ENCODE measurements around the gene MTF2. TPM values are rescaled to one million over a fixed set of nuclear protein-coding genes. Genes with fewer than 3 reads are reported as not detected.
"Not testable (repeated sequence)": the region's sequence is repeated elsewhere in the genome, so short reads cannot be mapped to it uniquely, and the experiment has no call there.

The MTF2 gene
- total RNA-seq, 4 donors from 2014 or later: 13.3 to 21.4 (median 17.8) TPM

DNA sequence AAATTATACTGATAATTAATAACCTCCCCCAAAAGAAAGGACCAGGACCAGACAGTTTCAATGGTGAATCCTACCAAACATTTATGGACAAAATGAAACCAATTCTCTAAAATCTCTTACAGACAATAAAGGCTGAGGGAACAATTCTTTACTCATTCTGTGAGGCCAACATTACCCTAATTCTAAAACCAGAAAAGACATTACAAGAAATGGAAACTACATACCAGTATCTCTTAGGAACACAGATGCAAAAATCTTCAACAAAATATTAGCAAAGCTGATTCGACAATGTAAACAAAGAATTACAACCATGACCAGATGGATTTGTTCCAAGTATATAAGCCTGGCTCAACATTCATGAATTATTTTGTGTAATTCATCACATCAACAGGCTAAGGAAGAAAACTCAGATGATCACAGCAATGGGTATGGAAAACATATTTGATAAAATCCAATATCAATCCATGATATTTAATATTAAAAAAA is 92.5 kb downstream of the MTF2 start:
- Histone ChIP-seq H3K27me3 (no peaks in the 10 kb centered on the region), H3K9me3 (peaks cover 0 to 18% (median 5%) of the 10 kb centered on the region in 4 donors), H3K4me1 (peaks cover 0 to 38% (median 3%) of the 10 kb centered on the region in 4 donors), H3K4me3 (no peak overlapping the region), H3K36me3 (peaks cover 0 to 24% (median 0%) of the 10 kb centered on the region in 3 donors), H3K27ac (no peak overlapping the region)
- TF ChIP-seq EP300 (IDR thresholded peaks at IDR 0.05) (no peak), POLR2A (IDR thresholded peaks at IDR 0.05) (no peak)
- TF ChIP-seq, protein P1, sequence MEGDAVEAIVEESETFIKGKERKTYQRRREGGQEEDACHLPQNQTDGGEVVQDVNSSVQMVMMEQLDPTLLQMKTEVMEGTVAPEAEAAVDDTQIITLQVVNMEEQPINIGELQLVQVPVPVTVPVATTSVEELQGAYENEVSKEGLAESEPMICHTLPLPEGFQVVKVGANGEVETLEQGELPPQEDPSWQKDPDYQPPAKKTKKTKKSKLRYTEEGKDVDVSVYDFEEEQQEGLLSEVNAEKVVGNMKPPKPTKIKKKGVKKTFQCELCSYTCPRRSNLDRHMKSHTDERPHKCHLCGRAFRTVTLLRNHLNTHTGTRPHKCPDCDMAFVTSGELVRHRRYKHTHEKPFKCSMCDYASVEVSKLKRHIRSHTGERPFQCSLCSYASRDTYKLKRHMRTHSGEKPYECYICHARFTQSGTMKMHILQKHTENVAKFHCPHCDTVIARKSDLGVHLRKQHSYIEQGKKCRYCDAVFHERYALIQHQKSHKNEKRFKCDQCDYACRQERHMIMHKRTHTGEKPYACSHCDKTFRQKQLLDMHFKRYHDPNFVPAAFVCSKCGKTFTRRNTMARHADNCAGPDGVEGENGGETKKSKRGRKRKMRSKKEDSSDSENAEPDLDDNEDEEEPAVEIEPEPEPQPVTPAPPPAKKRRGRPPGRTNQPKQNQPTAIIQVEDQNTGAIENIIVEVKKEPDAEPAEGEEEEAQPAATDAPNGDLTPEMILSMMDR (IDR thresholded peaks at IDR 0.05): no peak
- 42 to 47% methylated on average over 1 of the region's 1 CpG for WGBS, 2 donors
- no peak for DNase-seq (ENCODE audit: low spot score in 2 of 2)

DNA sequence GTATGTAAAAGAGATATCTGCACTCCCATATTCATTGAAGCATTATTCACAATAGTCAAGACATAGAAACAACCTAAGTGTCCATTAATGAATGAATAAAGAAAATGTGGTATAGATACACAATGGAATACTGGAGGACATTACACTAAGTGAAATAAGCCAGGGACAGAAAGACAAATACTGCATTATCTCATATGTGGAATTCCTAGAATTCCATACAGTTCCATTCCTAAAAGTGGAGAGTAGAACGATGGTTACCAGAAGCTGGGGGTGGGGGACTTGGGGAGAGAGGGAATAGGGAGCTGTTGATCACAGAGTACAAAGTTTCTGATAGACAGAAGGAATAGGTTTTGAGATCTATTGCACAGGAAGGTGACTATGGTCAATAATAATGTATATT is 93.7 kb downstream of the MTF2 start:
- TF ChIP-seq, protein P1 (IDR thresholded peaks at IDR 0.05): no peak
- no peak for TF ChIP-seq EP300 (IDR thresholded peaks at IDR 0.05)
- TF ChIP-seq POLR2A (IDR thresholded peaks at IDR 0.05): no peak
- Histone ChIP-seq H3K36me3 (peaks cover 0 to 24% (median 0%) of the 10 kb centered on the region in 3 donors), H3K4me1 (peaks cover 0 to 48% (median 7%) of the 10 kb centered on the region in 4 donors), H3K4me3 (no peak overlapping the region), H3K9me3 (peaks cover 0 to 9% (median 2%) of the 10 kb centered on the region in 4 donors), H3K27me3 (no peaks in the 10 kb centered on the region), H3K27ac (no peak overlapping the region)
- DNase-seq (ENCODE audit: low spot score in 2 of 2): no peak
- 10 to 23% methylated on average over 1 of the region's 1 CpG for WGBS, 2 donors

DNA sequence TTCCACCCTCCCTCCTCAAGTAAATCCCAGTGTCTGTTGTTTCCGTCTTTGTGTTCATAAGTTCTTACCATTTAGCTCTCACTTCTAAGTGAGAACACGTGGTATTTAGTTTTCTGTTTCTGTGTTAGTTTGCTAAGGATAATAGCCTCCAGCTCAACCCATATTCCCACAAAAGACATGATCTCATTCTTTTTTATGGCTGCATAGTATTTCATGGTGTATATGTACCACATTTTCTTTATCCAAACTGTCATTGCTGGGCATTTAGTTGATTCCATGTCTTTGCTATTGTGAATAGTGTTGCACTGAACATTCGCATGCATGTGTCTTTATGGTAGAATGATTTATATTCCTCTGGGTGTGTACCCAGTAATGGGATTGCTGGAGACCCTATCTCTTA is 95.6 kb downstream of the MTF2 start:
- peaks cover 0 to 60% (median 13%) of the 10 kb centered on the region in 4 donors for H3K4me1 ChIP-seq
- H3K27ac ChIP-seq; H3K27me3 ChIP-seq; H3K4me3 ChIP-seq; DNase-seq (ENCODE audit: low spot score in 2 of 2); H3K9me3 ChIP-seq: not testable (repeated sequence)
- 95% methylated on average over 3 of the region's 3 CpGs for WGBS, 2 donors
- H3K36me3 ChIP-seq: peaks cover 0 to 17% (median 0%) of the 10 kb centered on the region in 3 donors

DNA sequence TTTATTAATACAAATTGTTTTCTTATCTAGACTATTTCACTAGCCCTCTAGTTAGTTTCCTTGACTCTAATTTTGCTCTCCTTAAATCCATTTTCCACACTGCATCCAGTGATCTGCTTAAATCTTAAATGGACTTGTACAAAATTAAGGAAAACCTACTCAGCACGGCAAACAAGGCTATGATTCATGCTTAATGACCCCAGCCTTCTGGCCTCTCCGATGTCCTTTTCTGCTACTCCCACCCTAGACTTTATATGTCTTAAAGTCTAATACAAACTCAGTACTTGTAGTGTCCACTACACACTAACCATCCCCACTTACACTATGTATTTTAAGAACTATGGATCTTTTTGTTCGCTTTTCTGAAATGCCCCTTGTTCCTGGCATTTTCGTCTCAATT is 98.9 kb downstream of the MTF2 start:
- no peaks in the 10 kb centered on the region for H3K9me3 ChIP-seq
- H3K4me3 ChIP-seq: peak overlapping the region in 3 of 4 donors; percentile 74 to 90 (median 78)
- TF ChIP-seq, protein P1 (IDR thresholded peaks at IDR 0.05): no peak
- no peak for TF ChIP-seq POLR2A (IDR thresholded peaks at IDR 0.05)
- TF ChIP-seq EP300 (IDR thresholded peaks at IDR 0.05): no peak
- H3K4me1 ChIP-seq: peaks cover 0 to 52% (median 13%) of the 10 kb centered on the region in 4 donors
- no peak for DNase-seq (ENCODE audit: low spot score in 2 of 2)
- H3K27me3 ChIP-seq: no peaks in the 10 kb centered on the region
- peak overlapping the region in 3 of 4 donors; percentile 10 to 99 (median 99) for H3K27ac ChIP-seq
- peaks cover 0 to 7% (median 0%) of the 10 kb centered on the region in 3 donors for H3K36me3 ChIP-seq
- 21 to 25% methylated on average over 4 of the region's 4 CpGs for WGBS, 2 donors

DNA sequence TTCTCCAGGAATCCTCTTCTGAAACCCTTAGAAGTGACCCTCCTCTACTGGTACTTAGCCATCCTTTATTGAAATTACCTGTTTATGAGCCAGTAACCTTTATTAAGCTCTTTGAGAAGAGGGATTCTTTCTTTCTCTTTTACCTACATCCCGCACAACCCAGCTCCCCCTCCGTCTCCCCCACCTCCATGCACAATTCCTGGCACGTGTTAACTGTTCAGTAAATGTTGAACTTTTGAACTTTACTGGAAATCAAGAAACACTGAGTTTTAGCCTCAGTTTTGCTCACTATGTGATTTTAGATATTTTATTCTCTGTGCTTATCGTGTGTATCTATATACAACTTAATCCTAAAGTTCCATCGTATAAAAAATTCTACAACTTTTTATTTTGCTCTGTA is 99.3 kb downstream of the MTF2 start:
- H3K27me3 ChIP-seq: no peaks in the 10 kb centered on the region
- peak overlapping the region in 3 of 4 donors; percentile 10 to 99 (median 99) for H3K27ac ChIP-seq
- no peak for DNase-seq (ENCODE audit: low spot score in 2 of 2)
- H3K4me3 ChIP-seq: peak overlapping the region in 3 of 4 donors; percentile 74 to 90 (median 78)
- WGBS, 2 donors: 18 to 25% methylated on average over 5 of the region's 5 CpGs
- H3K4me1 ChIP-seq: peaks cover 0 to 48% (median 13%) of the 10 kb centered on the region in 4 donors
- no peaks in the 10 kb centered on the region for H3K9me3 ChIP-seq
- TF ChIP-seq, protein P1 (IDR thresholded peaks at IDR 0.05): no peak
- TF ChIP-seq EP300 (IDR thresholded peaks at IDR 0.05) (no peak), POLR2A (IDR thresholded peaks at IDR 0.05) (no peak)
- peaks cover 0 to 7% (median 0%) of the 10 kb centered on the region in 3 donors for H3K36me3 ChIP-seq

All from tibial nerve (tissue), 4 donors.